Lung (tissue), 12 donors: ENCODE data around the gene RADIL. TPM values are rescaled to one million over a fixed set of nuclear protein-coding genes. Genes with fewer than 3 reads are reported as not detected.

Experiments used
- ATAC-seq: fragments of 200-7000 bp; cut with Tn5 transposase; one replicate; pipeline ENCODE4 v1.9.1; 2020; ENCODE audit warnings: moderate number of reproducible peaks; ENCODE audit not compliant: insufficient read depth, low FRiP score
- DNase-seq, 3 donors: peaks; one replicate each; pipeline ENCODE4 v3.0.0-alpha.2; 2013 to 2017
- H3K27ac ChIP-seq, 2 donors: one replicate each; pipeline ENCODE4 v1.5.1; 2013; ENCODE audit warnings: mild to moderate bottlenecking in 2 of 2, moderate library complexity in 2 of 2, control low read depth in 1 of 2, inconsistent platforms in 1 of 2, low read depth in 1 of 2, low read length in 1 of 2
- H3K27me3 ChIP-seq, 3 donors: one replicate each; pipeline ENCODE4 v1.5.1; 2013; ENCODE audit warnings: low read length in 2 of 3; ENCODE audit not compliant: control insufficient read depth in 3 of 3, insufficient read depth in 3 of 3
- H3K36me3 ChIP-seq, 4 donors: one replicate each; pipeline ENCODE4 v1.5.1; 2013; ENCODE audit warnings: low read length in 4 of 4, mild to moderate bottlenecking in 1 of 4, moderate library complexity in 1 of 4; ENCODE audit not compliant: control insufficient read depth in 4 of 4, insufficient read depth in 4 of 4
- H3K4me1 ChIP-seq, 5 donors: one replicate each; pipeline ENCODE4 v1.5.1; 2013; ENCODE audit warnings: low read length in 5 of 5, mild to moderate bottlenecking in 2 of 5, moderate library complexity in 1 of 5; ENCODE audit not compliant: control insufficient read depth in 5 of 5, insufficient read depth in 5 of 5
- H3K4me3 ChIP-seq: one replicate; pipeline ENCODE4 v1.5.1; 2013; ENCODE audit warnings: mild to moderate bottlenecking, control low read depth, moderate library complexity
- H3K9ac ChIP-seq, 2 donors: one replicate each; pipeline ENCODE4 v1.5.1; 2013; ENCODE audit warnings: low read length in 2 of 2, control low read depth in 1 of 2; ENCODE audit not compliant: insufficient read depth in 1 of 2
- H3K9me3 ChIP-seq, 4 donors: one replicate each; pipeline ENCODE4 v1.5.1; 2013; ENCODE audit warnings: low read length in 3 of 4, mild to moderate bottlenecking in 1 of 4, moderate library complexity in 1 of 4; ENCODE audit not compliant: control insufficient read depth in 4 of 4, insufficient read depth in 3 of 4
- WGBS, 2 donors: extraction: QIAGEN DNeasy Blood & Tissue Kit; methylation state at CpG; one replicate each; pipeline ENCODE4 v1.1.7; 2013; 5-methylcytosine and 5-hydroxymethylcytosine counted together
- polyA plus RNA-seq, 2 donors: library from polyadenylated mRNA; stranded (reverse); fragments of 200-250 nt; gene quantifications; one replicate each; pipeline ENCODE4 v1.2.1, GENCODE V29; 2013
- total RNA-seq, 2 donors: library from RNA; depleted of rRNA in 1 of 2; stranded (reverse); fragments of >200 nt in 1 of 2; gene quantifications; one replicate each; pipeline ENCODE4 v1.2.1, GENCODE V29; 2014 to 2021
- TF ChIP-seq, protein P1 (sequence below): IDR thresholded peaks from 2 replicates; pipeline ENCODE4 v1.5.1; 2012; ENCODE audit warnings: mild to moderate bottlenecking; ENCODE audit errors: control extremely low read depth, extremely low read depth
- donor health status: control.
- donor health status: control.
- donor health status: Bipolar disorder and iron deficiency.
- donor health status: healthy.
- donor health status: DM: yes; HTN: yes; CAD: no.

Gene RADIL
- total and polyA plus RNA-seq, 4 donors, result 3.7 to 9.3 (median 6.3) TPM

DNA sequence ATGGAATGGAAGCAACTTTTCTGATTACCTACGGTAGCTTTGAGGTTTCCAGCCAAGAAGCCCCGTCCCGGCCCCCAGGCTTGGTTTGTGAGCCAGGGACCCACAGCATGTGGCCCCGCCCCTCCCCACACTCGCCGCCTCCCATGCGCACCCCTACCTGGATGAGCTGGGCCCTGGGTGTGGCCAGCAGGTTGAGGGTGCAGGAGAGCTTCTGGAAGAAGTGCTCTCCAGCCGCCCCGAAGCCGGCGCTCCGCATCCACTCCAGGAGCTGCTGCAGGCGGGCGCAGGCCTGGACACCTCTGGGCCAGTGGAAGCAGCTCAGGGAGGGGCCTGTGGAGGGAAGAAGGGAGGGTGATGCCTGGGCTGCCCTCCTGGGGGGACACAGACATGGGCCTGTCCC, 68.4 kb downstream of the RADIL start:
- TF ChIP-seq, protein P1, sequence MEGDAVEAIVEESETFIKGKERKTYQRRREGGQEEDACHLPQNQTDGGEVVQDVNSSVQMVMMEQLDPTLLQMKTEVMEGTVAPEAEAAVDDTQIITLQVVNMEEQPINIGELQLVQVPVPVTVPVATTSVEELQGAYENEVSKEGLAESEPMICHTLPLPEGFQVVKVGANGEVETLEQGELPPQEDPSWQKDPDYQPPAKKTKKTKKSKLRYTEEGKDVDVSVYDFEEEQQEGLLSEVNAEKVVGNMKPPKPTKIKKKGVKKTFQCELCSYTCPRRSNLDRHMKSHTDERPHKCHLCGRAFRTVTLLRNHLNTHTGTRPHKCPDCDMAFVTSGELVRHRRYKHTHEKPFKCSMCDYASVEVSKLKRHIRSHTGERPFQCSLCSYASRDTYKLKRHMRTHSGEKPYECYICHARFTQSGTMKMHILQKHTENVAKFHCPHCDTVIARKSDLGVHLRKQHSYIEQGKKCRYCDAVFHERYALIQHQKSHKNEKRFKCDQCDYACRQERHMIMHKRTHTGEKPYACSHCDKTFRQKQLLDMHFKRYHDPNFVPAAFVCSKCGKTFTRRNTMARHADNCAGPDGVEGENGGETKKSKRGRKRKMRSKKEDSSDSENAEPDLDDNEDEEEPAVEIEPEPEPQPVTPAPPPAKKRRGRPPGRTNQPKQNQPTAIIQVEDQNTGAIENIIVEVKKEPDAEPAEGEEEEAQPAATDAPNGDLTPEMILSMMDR, result no peak
- H3K4me1 ChIP-seq, result peaks cover 0 to 19% (median 0%) of the 10 kb centered on the region in 5 donors
- no peak overlapping the region for H3K9ac ChIP-seq
- H3K36me3 ChIP-seq, result peaks cover 0 to 23% (median 12%) of the 10 kb centered on the region in 4 donors
- ATAC-seq, result no peak
- 95 to 97% methylated on average over 14 of the region's 14 CpGs for WGBS, 2 donors
- H3K9me3 ChIP-seq, result peaks cover 0 to 8% (median 2%) of the 10 kb centered on the region in 4 donors
- no peak overlapping the region for H3K4me3 ChIP-seq
- H3K27me3 ChIP-seq, result no peaks in the 10 kb centered on the region
- H3K27ac ChIP-seq, result no peak overlapping the region
- DNase-seq, result no peak

DNA sequence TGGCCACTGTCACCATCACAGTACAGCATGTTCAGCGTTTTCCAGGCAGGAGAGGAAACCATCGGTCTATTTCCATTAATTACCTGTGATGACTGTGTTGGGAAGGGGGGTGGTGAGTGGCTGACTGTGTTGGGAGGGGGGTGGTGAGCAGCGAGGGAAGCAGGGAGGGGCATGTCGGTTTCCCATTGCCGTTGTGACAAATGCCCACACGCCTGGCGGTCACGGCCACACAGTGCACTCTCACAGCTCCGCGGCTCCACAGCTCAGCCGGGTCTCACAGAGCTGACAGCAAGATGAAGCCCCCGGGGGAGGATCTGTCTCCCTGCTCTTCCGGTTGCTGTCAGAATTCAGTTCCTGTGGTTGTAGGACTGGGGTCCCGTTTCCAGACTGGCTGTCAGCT, 69.1 kb downstream of the RADIL start:
- TF ChIP-seq, protein P1, result no peak
- peaks cover 0 to 23% (median 12%) of the 10 kb centered on the region in 4 donors for H3K36me3 ChIP-seq
- no peak for DNase-seq
- ATAC-seq, result no peak
- H3K4me3 ChIP-seq, result no peak overlapping the region
- no peaks in the 10 kb centered on the region for H3K27me3 ChIP-seq
- H3K9me3 ChIP-seq, result peaks cover 0 to 8% (median 2%) of the 10 kb centered on the region in 4 donors
- WGBS, 2 donors, result 37 to 52% methylated on average over 13 to 14 of the region's 14 CpGs
- no peak overlapping the region for H3K9ac ChIP-seq
- H3K27ac ChIP-seq, result no peak overlapping the region
- H3K4me1 ChIP-seq, result peaks cover 0 to 16% (median 0%) of the 10 kb centered on the region in 5 donors

DNA sequence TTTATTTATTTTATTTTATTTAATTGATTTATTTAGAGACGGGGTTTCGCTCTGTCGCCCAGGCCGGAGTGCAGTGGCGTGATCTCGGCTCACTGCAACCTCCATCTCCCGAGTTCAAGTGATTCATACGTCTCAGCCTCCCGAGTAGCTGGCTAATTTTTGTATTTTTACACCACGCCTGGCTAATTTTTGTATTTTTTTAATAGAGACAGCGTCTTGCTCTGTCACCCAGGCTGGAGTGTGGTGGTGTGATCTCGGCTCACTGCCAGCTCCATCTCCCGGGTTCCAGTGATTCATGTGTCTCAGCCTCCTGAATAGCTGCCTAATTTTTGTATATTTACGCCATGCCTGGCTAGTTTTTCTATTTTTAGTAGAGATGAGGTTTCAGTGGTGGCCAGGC, 73.8 kb downstream of the RADIL start:
- DNase-seq, result no peak
- Histone ChIP-seq H3K27ac (no peak overlapping the region), H3K4me1 (no peaks in the 10 kb centered on the region), H3K4me3 (no peak overlapping the region), H3K9ac (no peak overlapping the region), H3K27me3 (no peaks in the 10 kb centered on the region), H3K36me3 (peaks cover 0 to 22% (median 11%) of the 10 kb centered on the region in 4 donors), H3K9me3 (peaks cover 0 to 8% (median 2%) of the 10 kb centered on the region in 4 donors)
- TF ChIP-seq, protein P1, result no peak
- ATAC-seq, result no peak
- 78 to 83% methylated on average over 14 of the region's 14 CpGs for WGBS, 2 donors

DNA sequence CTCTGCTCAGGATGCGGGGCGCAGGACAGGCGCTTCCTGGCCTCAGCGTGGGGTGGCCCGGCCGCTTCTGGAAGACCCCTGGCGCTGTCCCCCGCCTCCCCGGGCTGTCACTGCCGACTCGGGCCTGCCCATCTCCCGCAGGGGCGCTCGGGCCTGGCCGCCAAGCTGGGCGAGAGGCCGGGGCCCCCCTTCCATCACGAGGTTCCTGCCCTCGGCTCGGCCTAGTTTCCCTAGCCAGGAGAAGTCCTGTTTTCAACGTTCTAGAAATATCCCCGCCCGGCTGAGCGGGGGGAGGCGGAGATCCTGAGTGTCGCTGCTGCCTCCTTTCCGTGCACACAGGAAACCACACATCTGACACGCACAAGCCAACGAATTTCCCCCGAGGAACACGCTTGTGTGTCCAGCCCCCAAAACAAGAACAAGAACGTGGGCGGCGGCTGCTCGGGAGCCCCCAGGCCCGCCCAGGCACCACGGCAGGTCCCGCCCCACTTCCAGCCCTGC, 74.4 kb downstream of the RADIL start:
- TF ChIP-seq, protein P1, result no peak
- WGBS, 2 donors, result 42 to 65% methylated on average over 38 of the region's 38 CpGs
- Histone ChIP-seq H3K9ac (no peak overlapping the region), H3K27ac (no peak overlapping the region), H3K4me1 (no peaks in the 10 kb centered on the region), H3K27me3 (no peaks in the 10 kb centered on the region), H3K9me3 (peaks cover 0 to 8% (median 2%) of the 10 kb centered on the region in 4 donors), H3K4me3 (no peak overlapping the region), H3K36me3 (peaks cover 0 to 19% (median 9%) of the 10 kb centered on the region in 4 donors)
- DNase-seq, result no peak
- no peak for ATAC-seq
